Smooth muscle cell (in vitro differentiated cells): Measurements from ENCODE around the gene C1GALT1C1. TPM values are rescaled to one million over a fixed set of nuclear protein-coding genes. Genes with fewer than 3 reads are reported as not detected.
A peak's percentile ranks its signal among the peaks of the same experiment; 100 is the strongest.

ENCODE experiments used
- DNase-seq: peaks from one replicate; lab custom pipeline; 2025; ENCODE audit not compliant: unreplicated experiment; lab: John Stamatoyannopoulos, UW
- H2AFZ ChIP-seq: fragments of 200-600 bp; sonication (generic); 2 replicates; pipeline ENCODE4 v1.6.0; 2016; ENCODE audit warnings: antibody characterized with exemption, low read depth, mild to moderate bottlenecking
- H3F3A ChIP-seq: fragments of 200-600 bp; sonication (generic); 2 replicates; pipeline ENCODE4 v1.6.0; 2017; ENCODE audit warnings: antibody characterized with exemption, low read depth
- H3K27ac ChIP-seq: fragments of 200-600 bp; sonication (generic); 2 replicates; pipeline ENCODE4 v1.5.1; 2016; ENCODE audit warnings: low read depth, mild to moderate bottlenecking
- H3K27me3 ChIP-seq: fragments of 200-600 bp; sonication (generic); 2 replicates; pipeline ENCODE4 v1.6.1; 2016; ENCODE audit warnings: low read depth, mild to moderate bottlenecking
- H3K36me3 ChIP-seq: fragments of 200-600 bp; sonication (generic); 2 replicates; pipeline ENCODE4 v1.5.1; 2016; ENCODE audit warnings: low read depth
- H3K4me1 ChIP-seq: fragments of 200-600 bp; sonication (generic); 2 replicates; pipeline ENCODE4 v1.5.1; 2016; ENCODE audit warnings: low read depth
- H3K4me2 ChIP-seq: fragments of 200-600 bp; sonication (generic); 2 replicates; pipeline ENCODE4 v1.6.0; 2016; ENCODE audit warnings: mild to moderate bottlenecking
- H3K4me3 ChIP-seq: fragments of 200-600 bp; sonication (generic); 2 replicates; pipeline ENCODE4 v1.5.1; 2016; ENCODE audit warnings: mild to moderate bottlenecking
- H3K79me2 ChIP-seq: fragments of 200-600 bp; sonication (generic); 2 replicates; pipeline ENCODE4 v1.6.0; 2016; ENCODE audit warnings: low read depth, mild to moderate bottlenecking
- H3K9ac ChIP-seq: fragments of 200-600 bp; sonication (generic); 2 replicates; pipeline ENCODE4 v1.6.0; 2016; ENCODE audit warnings: low read depth
- H3K9me3 ChIP-seq: fragments of 200-600 bp; sonication (generic); replicated peaks from 2 replicates; pipeline ENCODE4 v1.5.1; 2016; ENCODE audit warnings: low read depth
- H4K20me1 ChIP-seq: fragments of 200-600 bp; sonication (generic); 2 replicates; pipeline ENCODE4 v1.6.0; 2016; ENCODE audit warnings: low read depth
- WGBS: methylation state at CpG from one replicate; pipeline ENCODE4 v1.1.7; 2016; ENCODE audit warnings: low lambda C conversion rate; 5-methylcytosine and 5-hydroxymethylcytosine counted together
- polyA plus RNA-seq: library from polyadenylated mRNA; unstranded; fragments of >200 nt; fragmentation: Nextera tagmentation; extraction: Ambion mirVana; gene quantifications from 2 replicates; pipeline ENCODE4 v1.2.1, GENCODE V29; 2016
- total RNA-seq: library from RNA; depleted of rRNA; stranded (reverse); fragments of >200 nt; gene quantifications from 2 replicates; pipeline ENCODE4 v1.2.3, GENCODE V29; 2014
- TF ChIP-seq, protein P1 (sequence below): fragments of 200-600 bp; sonication (generic); IDR thresholded peaks from 2 replicates; pipeline ENCODE4 v1.5.1; 2017; ENCODE audit warnings: borderline replicate concordance, mild to moderate bottlenecking, antibody characterized with exemption; ENCODE audit not compliant: insufficient read depth, poor library complexity, severe bottlenecking

C1GALT1C1 gene
- total and polyA plus RNA-seq, 2 experiments from 2014 or later: 13.2 to 32.6 TPM

- Histone ChIP-seq H3K4me2 (peak within 1 kb of the TSS; percentile 82), H4K20me1 (no peaks in the 10 kb centered on the region), H3K9me3 (no peaks in the 10 kb centered on the region), H3K27ac (peak within 1 kb of the TSS; percentile 89), H3K36me3 (peaks cover 3% of the 10 kb centered on the region), H3K4me1 (peaks cover 8% of the 10 kb centered on the region), H3K79me2 (peaks cover 7% of the 10 kb centered on the region), H3F3A (no peaks in the 10 kb centered on the region), H3K9ac (peak within 1 kb of the TSS; percentile 84), H3K4me3 (peak within 1 kb of the TSS; percentile 58), H2AFZ (peak within 1 kb of the TSS; percentile 51), H3K27me3 (no peaks in the 10 kb centered on the region)
- WGBS: 59% methylated on average over 31 of the region's 31 CpGs
- TF ChIP-seq, protein P1, sequence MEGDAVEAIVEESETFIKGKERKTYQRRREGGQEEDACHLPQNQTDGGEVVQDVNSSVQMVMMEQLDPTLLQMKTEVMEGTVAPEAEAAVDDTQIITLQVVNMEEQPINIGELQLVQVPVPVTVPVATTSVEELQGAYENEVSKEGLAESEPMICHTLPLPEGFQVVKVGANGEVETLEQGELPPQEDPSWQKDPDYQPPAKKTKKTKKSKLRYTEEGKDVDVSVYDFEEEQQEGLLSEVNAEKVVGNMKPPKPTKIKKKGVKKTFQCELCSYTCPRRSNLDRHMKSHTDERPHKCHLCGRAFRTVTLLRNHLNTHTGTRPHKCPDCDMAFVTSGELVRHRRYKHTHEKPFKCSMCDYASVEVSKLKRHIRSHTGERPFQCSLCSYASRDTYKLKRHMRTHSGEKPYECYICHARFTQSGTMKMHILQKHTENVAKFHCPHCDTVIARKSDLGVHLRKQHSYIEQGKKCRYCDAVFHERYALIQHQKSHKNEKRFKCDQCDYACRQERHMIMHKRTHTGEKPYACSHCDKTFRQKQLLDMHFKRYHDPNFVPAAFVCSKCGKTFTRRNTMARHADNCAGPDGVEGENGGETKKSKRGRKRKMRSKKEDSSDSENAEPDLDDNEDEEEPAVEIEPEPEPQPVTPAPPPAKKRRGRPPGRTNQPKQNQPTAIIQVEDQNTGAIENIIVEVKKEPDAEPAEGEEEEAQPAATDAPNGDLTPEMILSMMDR: no peak
- DNase-seq: peak; percentile 4
Measured at GRCh38 chrX:120603707-120604360, 26.0 kb downstream of the C1GALT1C1 start, which contains the start of gene MCTS1. Gene MCTS1 (plus strand): TSS chrX:120604101. CDS start chrX:120604237, 136 bp downstream.

- WGBS: 75% methylated on average over 2 of the region's 2 CpGs
- no peak overlapping the region for H3K27ac ChIP-seq
Measured at GRCh38 chrX:120585702-120586101, 44.2 kb downstream of the C1GALT1C1 start.

More at GRCh38 chrX:120585702-120586101, 44.2 kb downstream of the C1GALT1C1 start:
- Histone ChIP-seq H3K4me2 (no peak overlapping the region), H3K4me1 (no peaks in the 10 kb centered on the region), H3K36me3 (no peaks in the 10 kb centered on the region), H3K27me3 (no peaks in the 10 kb centered on the region), H3K4me3 (no peak overlapping the region), H2AFZ (no peak overlapping the region), H3F3A (no peaks in the 10 kb centered on the region), H4K20me1 (no peaks in the 10 kb centered on the region), H3K9ac (no peak overlapping the region), H3K79me2 (no peaks in the 10 kb centered on the region), H3K9me3 (no peaks in the 10 kb centered on the region)
- TF ChIP-seq, protein P1: no peak
- no peak for DNase-seq

Other genes with a start within 250 kb of the C1GALT1C1 start
- gene LAMP2, start 160.8 kb downstream of the C1GALT1C1 start, total RNA-seq: 163 and 189 TPM in 2 replicates
- gene LAMP2, start 160.8 kb downstream of the C1GALT1C1 start, polyA plus RNA-seq: 120 and 134 TPM in 2 replicates
- 49.6 and 57.0 TPM in 2 replicates for gene CUL4B, start 69.1 kb downstream of the C1GALT1C1 start, total RNA-seq
- gene CUL4B, start 69.1 kb downstream of the C1GALT1C1 start, polyA plus RNA-seq: 13.1 and 17.2 TPM in 2 replicates
- gene MCTS1, start 26.0 kb downstream of the C1GALT1C1 start, total RNA-seq: 72.3 and 80.4 TPM in 2 replicates
- gene MCTS1, start 26.0 kb downstream of the C1GALT1C1 start, polyA plus RNA-seq: 88.6 and 97.0 TPM in 2 replicates
- gene CT47B1, start 245.8 kb upstream of the C1GALT1C1 start, total RNA-seq: not detected in 2 replicates
- not detected in 2 replicates for gene CT47B1, start 245.8 kb upstream of the C1GALT1C1 start, polyA plus RNA-seq